ENCODE data around the gene TNS2.
"Not testable (repeated sequence)": the region's sequence is repeated elsewhere in the genome, so short reads cannot be mapped to it uniquely, and the experiment has no call there.

TNS2 gene

DNA sequence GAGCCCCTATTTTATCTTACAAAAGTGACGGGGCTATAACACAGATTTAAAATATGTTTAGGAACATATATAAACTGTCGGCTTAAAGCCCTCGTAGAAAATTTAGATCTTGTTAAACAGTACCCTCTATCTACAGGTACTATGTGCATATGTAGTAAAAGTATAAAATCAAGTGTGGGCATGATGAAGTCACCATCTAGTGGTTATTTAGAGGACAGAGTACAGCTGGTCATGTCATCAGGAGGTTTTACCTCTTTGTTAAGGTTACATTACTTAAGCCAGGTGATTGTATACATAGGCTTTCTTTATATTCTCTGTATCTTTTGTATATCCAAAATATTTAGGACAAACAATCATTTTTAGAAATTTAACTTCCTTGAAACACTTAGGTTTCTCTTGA is 18.2 kb upstream of the TNS2 start:
- no peak for DNase-seq (ENCODE audit: low spot score)
- TF ChIP-seq CTCF (IDR thresholded peaks at IDR 0.05; ENCODE audit: extremely low read depth, missing control alignments), result no peak

- DNase-seq (ENCODE audit: low spot score), result not testable (repeated sequence)
Measured at GRCh38 chr12:53033832-53034231, 16.0 kb upstream of the TNS2 start.

GRCh38 chr12:53034459-53034858 is 15.4 kb upstream of the TNS2 start:
- no peak for TF ChIP-seq CTCF (IDR thresholded peaks at IDR 0.05; ENCODE audit: extremely low read depth, missing control alignments)
- DNase-seq (ENCODE audit: low spot score), result no peak

DNA sequence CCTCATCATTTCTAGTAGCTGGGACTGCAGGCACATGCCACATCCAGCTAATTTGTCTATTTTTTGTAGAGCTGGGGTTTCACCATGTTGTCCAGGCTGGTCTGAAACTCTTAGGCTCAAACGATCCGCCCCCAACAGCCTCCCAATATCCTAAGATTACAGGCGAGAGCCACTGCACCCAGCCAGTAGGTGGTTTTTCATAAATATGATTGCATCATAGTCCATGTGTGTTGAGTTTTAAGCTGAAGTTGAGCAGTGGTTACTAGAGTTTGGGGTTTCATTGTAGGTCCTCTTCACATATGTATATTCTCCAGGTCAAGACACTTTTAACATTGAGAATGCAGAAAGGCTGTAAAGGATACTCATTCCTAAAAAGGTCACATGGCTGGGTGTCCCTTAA is 13.1 kb upstream of the TNS2 start:
- no peak for DNase-seq (ENCODE audit: low spot score)

GRCh38 chr12:53039851-53040250 is 10.0 kb upstream of the TNS2 start:
- TF ChIP-seq CTCF (IDR thresholded peaks at IDR 0.05; ENCODE audit: extremely low read depth, missing control alignments), result no peak
- no peak for DNase-seq (ENCODE audit: low spot score)

More for the DNA sequence above, 13.1 kb upstream of the TNS2 start:
- no peak for TF ChIP-seq CTCF (IDR thresholded peaks at IDR 0.05; ENCODE audit: extremely low read depth, missing control alignments)

- TF ChIP-seq CTCF (IDR thresholded peaks at IDR 0.05; ENCODE audit: extremely low read depth, missing control alignments), result no peak
- DNase-seq (ENCODE audit: low spot score), result no peak
Measured at GRCh38 chr12:53042607-53043454, 7.0 kb upstream of the TNS2 start.

GRCh38 chr12:53044052-53044581 is 5.7 kb upstream of the TNS2 start:
- DNase-seq (ENCODE audit: low spot score), result peak; percentile 10
- no peak for TF ChIP-seq CTCF (IDR thresholded peaks at IDR 0.05; ENCODE audit: extremely low read depth, missing control alignments)
